ENCODE results near the gene PIAS3. TPM values are rescaled to one million over a fixed set of nuclear protein-coding genes. Genes with fewer than 3 reads are reported as not detected.

Gene PIAS3
- total and polyA plus RNA-seq, 5 donors from 2014 or later = 8.8 to 21.9 (median 12.6) TPM

DNA sequence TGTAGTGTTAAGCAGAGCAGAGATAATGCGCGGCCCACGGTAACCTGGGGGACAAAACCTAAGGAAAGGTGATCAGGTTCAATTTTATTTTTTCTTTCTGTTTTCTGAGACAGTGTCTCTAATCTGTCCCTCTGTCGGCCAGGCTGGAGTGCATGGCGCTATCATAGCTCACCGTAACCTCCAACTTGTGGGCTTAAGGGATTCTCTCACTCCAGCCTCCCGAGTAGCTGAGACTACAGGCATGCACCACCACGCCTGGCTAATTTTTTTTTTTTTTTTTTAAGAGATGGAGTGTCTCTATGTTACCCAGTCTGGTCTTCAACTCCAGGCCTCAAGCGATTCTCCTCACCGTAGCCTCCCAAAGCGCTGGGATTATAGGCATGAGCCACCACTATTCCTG is 27.5 kb upstream of the PIAS3 start:
- ATAC-seq (ENCODE audit: low read depth in 2 of 2) (no peak), DNase-seq (no peak)
- Histone ChIP-seq H3K27ac (ENCODE audit: insufficient read depth, low read length, poor library complexity, severe bottlenecking) (no peak overlapping the region), H3K4me3 (ENCODE audit: low read depth, low read length) (peak overlapping the region; percentile 54), H3K4me1 (ENCODE audit: control insufficient read depth, insufficient read depth, low read length, poor library complexity, severe bottlenecking) (peaks cover 11% of the 10 kb centered on the region), H3K9me3 (ENCODE audit: control insufficient read depth in 2 of 2, low read length in 2 of 2) (no peaks in the 10 kb centered on the region), H3K27me3 (ENCODE audit: control insufficient read depth, insufficient read depth, low read length) (peaks cover 14% of the 10 kb centered on the region), H3K36me3 (ENCODE audit: control insufficient read depth, insufficient read depth, low read length) (no peaks in the 10 kb centered on the region)
- peak overlapping the region; percentile 76 to 91 (median 87) for H3K4me3 Mint-ChIP-seq
- peaks cover 0 to 21% (median 11%) of the 10 kb centered on the region in 4 donors for H3K4me1 Mint-ChIP-seq
- no peaks in the 10 kb centered on the region for H3K36me3 Mint-ChIP-seq
- peaks cover 57% of the 10 kb centered on the region for H3K27me3 Mint-ChIP-seq
- no peak overlapping the region for H3K27ac Mint-ChIP-seq
- H3K9me3 Mint-ChIP-seq = no peaks in the 10 kb centered on the region

DNA sequence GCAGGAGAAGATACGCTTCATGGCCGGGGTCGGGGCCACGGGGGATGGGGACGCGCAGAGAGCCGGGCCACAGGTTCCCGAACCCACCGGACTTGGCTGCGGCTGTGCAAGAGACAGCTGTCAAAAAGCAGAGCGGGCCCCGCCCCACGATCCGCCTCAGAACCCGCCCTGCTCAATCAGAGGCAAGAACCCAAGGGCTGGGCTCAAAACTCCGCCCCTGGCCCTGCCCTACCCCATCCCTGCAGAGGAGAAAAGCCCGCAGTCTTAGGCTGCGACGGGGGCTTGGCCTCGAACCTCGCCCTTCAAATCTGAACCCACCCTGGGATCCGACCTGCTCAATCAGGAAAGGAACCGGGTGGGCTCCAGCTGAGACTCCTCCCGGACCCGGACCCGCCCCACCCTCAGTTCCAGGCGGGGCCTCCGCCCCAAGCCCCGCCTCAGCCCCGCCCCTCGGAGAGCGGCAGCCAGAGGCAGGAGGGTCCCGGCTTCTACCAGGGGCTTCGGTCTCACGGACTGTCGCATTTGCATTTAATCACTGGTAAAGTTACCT is 26.9 kb upstream of the PIAS3 start, which contains the start of gene ANKRD35:
TSS of gene ANKRD35 (minus strand) at position 129 of the 550 bp plus-strand sequence. CDS start at position 21, 108 bp downstream.
- no peaks in the 10 kb centered on the region for H3K9me3 ChIP-seq (ENCODE audit: control insufficient read depth in 2 of 2, low read length in 2 of 2)
- Mint-ChIP-seq H3K9me3 (no peaks in the 10 kb centered on the region), H3K4me1 (peaks cover 0 to 21% (median 11%) of the 10 kb centered on the region in 4 donors), H3K27me3 (peaks cover 58% of the 10 kb centered on the region), H3K27ac (no peak within 1 kb of the TSS), H3K4me3 (peak within 1 kb of the TSS; percentile 76 to 91 (median 87)), H3K36me3 (no peaks in the 10 kb centered on the region)
- peaks cover 14% of the 10 kb centered on the region for H3K27me3 ChIP-seq (ENCODE audit: control insufficient read depth, insufficient read depth, low read length)
- peak within 1 kb of the TSS; percentile 54 for H3K4me3 ChIP-seq (ENCODE audit: low read depth, low read length)
- no peak within 1 kb of the TSS for H3K27ac ChIP-seq (ENCODE audit: insufficient read depth, low read length, poor library complexity, severe bottlenecking)
- peaks cover 11% of the 10 kb centered on the region for H3K4me1 ChIP-seq (ENCODE audit: control insufficient read depth, insufficient read depth, low read length, poor library complexity, severe bottlenecking)
- ATAC-seq (ENCODE audit: low read depth in 2 of 2) (peak; percentile 99), DNase-seq (peak; percentile 83 to 89 (median 87))
- H3K36me3 ChIP-seq (ENCODE audit: control insufficient read depth, insufficient read depth, low read length) = no peaks in the 10 kb centered on the region

DNA sequence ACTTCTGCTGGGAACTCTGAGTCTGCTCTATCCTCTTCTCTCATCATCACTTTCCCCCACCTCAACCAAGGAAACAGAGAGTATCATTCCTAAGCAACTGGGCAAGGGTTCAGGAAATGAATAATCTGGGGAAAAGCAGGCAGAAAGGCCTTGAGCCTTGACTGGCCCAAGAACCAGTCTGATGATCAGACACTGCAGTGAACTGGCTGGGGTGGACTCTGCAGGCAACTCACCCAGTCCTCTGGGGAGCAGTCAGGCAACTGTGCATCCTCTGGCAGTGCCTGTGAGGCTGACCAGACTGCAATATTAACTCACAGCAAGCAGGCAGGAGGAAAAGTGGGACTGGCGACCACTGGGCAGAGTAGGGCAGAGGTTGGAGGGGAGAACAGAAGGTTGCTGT is 25.8 kb upstream of the PIAS3 start:
- DNase-seq (no peak), ATAC-seq (ENCODE audit: low read depth in 2 of 2) (no peak)
- Histone ChIP-seq H3K4me1 (ENCODE audit: control insufficient read depth, insufficient read depth, low read length, poor library complexity, severe bottlenecking) (peaks cover 11% of the 10 kb centered on the region), H3K36me3 (ENCODE audit: control insufficient read depth, insufficient read depth, low read length) (no peaks in the 10 kb centered on the region), H3K27ac (ENCODE audit: insufficient read depth, low read length, poor library complexity, severe bottlenecking) (no peak overlapping the region), H3K27me3 (ENCODE audit: control insufficient read depth, insufficient read depth, low read length) (peaks cover 14% of the 10 kb centered on the region), H3K9me3 (ENCODE audit: control insufficient read depth in 2 of 2, low read length in 2 of 2) (no peaks in the 10 kb centered on the region), H3K4me3 (ENCODE audit: low read depth, low read length) (no peak overlapping the region)
- Mint-ChIP-seq H3K27me3 (peaks cover 62% of the 10 kb centered on the region), H3K4me3 (peak overlapping the region in 3 of 4 donors; percentile 41 to 91 (median 89)), H3K4me1 (peaks cover 6 to 21% (median 12%) of the 10 kb centered on the region in 4 donors), H3K36me3 (no peaks in the 10 kb centered on the region), H3K9me3 (no peaks in the 10 kb centered on the region), H3K27ac (no peak overlapping the region)

DNA sequence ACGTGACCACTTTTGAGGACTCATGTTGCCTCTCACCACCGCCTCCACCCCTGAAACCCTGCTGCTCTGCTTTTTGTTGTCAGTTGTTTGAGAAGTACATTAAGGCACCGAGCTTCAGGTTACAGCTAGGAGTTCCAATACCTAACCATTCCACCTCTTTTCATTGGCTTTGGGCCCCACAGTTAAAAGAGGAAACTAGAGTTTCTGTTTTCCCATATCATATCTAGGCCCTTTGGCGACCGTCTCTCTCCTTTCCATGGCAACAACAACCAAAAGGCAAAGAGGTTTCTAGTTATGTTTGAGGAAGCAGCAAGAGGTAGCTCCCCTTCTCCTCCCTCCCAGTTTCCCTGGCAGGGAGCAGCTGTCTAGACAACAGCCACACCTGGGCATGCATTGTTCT is 20.9 kb upstream of the PIAS3 start:
- H3K36me3 Mint-ChIP-seq = no peaks in the 10 kb centered on the region
- Histone ChIP-seq H3K4me1 (ENCODE audit: control insufficient read depth, insufficient read depth, low read length, poor library complexity, severe bottlenecking) (no peaks in the 10 kb centered on the region), H3K4me3 (ENCODE audit: low read depth, low read length) (no peak overlapping the region), H3K27ac (ENCODE audit: insufficient read depth, low read length, poor library complexity, severe bottlenecking) (no peak overlapping the region), H3K27me3 (ENCODE audit: control insufficient read depth, insufficient read depth, low read length) (peaks cover 12% of the 10 kb centered on the region), H3K9me3 (ENCODE audit: control insufficient read depth in 2 of 2, low read length in 2 of 2) (no peaks in the 10 kb centered on the region), H3K36me3 (ENCODE audit: control insufficient read depth, insufficient read depth, low read length) (no peaks in the 10 kb centered on the region)
- no peak for ATAC-seq (ENCODE audit: low read depth in 2 of 2)
- peaks cover 59% of the 10 kb centered on the region for H3K27me3 Mint-ChIP-seq
- DNase-seq = no peak
- H3K4me3 Mint-ChIP-seq = no peak overlapping the region
- peak overlapping the region in 1 of 3 donors; percentile 61 for H3K27ac Mint-ChIP-seq
- no peaks in the 10 kb centered on the region for H3K9me3 Mint-ChIP-seq
- H3K4me1 Mint-ChIP-seq = peaks cover 0 to 8% (median 3%) of the 10 kb centered on the region in 4 donors

DNA sequence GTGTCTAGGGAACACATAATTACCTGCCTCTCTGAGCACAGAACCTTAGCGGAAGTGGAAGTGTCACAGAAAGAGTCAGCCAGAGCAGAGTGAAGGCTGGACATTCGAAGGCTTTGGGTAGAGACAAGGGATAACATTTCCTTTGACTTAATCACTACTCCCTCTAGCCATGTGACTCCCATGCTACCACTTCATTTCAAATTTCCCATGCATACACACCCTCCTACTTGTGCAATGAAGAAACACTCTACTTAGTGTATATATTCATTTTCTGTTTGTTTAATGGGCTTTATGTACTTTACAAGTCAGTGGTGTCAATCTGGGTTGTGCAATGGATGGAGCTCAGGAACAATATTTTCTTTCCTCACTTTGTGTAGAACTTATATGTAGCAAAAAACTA is 19.8 kb upstream of the PIAS3 start:
- no peaks in the 10 kb centered on the region for H3K36me3 Mint-ChIP-seq
- Histone ChIP-seq H3K4me1 (ENCODE audit: control insufficient read depth, insufficient read depth, low read length, poor library complexity, severe bottlenecking) (no peaks in the 10 kb centered on the region), H3K27me3 (ENCODE audit: control insufficient read depth, insufficient read depth, low read length) (peaks cover 3% of the 10 kb centered on the region), H3K27ac (ENCODE audit: insufficient read depth, low read length, poor library complexity, severe bottlenecking) (no peak overlapping the region), H3K36me3 (ENCODE audit: control insufficient read depth, insufficient read depth, low read length) (no peaks in the 10 kb centered on the region), H3K4me3 (ENCODE audit: low read depth, low read length) (no peak overlapping the region), H3K9me3 (ENCODE audit: control insufficient read depth in 2 of 2, low read length in 2 of 2) (no peaks in the 10 kb centered on the region)
- H3K27me3 Mint-ChIP-seq = peaks cover 57% of the 10 kb centered on the region
- peaks cover 0 to 8% (median 0%) of the 10 kb centered on the region in 4 donors for H3K4me1 Mint-ChIP-seq
- H3K4me3 Mint-ChIP-seq = no peak overlapping the region
- no peak overlapping the region for H3K27ac Mint-ChIP-seq
- no peaks in the 10 kb centered on the region for H3K9me3 Mint-ChIP-seq
- no peak for ATAC-seq (ENCODE audit: low read depth in 2 of 2)
- DNase-seq = no peak

DNA sequence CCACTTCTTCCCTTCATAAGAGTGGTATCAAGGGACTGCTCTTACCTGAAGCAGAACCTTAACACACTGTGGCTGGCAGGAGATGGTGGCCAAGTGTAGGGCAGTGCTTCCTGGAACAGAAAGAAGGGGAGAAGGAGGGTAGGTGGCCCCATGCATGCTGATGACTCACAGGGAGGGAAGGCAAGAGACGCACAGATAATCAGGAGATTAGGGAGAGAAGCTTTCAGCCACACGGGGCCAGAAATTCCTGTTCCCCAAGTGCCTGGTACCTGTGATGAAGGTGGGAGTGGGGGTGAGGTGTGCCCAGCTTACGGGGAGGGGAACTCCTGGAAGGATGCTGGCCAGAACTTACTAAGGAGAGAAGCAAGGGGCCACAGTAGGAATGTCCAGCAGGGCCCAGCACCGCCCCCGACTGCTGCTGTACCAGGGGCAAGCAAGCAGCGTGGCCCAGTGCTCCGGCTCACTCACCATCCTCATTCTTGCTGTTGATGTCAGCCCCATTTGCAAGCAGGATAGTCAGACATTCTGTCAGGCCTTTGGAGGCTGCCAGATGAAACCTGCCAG is 19.1 kb upstream of the PIAS3 start:
- peaks cover 0 to 8% (median 2%) of the 10 kb centered on the region in 4 donors for H3K4me1 Mint-ChIP-seq
- DNase-seq (no peak), ATAC-seq (ENCODE audit: low read depth in 2 of 2) (no peak)

DNA sequence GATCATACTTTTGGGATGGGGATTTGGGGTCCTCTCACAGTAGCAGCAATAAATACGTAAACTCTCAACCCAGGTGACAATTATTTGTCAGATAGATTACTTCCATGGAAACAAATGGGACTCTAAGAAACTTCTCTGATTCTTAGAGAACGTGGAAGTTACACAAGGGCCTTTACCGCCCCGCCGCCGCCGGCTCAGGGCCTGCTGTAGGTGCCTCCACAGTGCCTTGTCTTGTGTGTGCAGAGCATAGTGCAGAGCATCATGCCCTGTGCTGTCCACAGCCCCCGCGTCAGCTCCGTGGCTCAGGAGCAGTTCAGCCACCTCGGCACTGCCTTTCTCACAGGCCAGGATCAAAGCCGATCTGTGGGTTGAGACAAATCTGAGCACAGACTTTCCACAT is 15.8 kb upstream of the PIAS3 start:
- peak overlapping the region in 1 of 4 donors; percentile 4 for H3K4me3 Mint-ChIP-seq
- no peak for ATAC-seq (ENCODE audit: low read depth in 2 of 2)

More for the DNA sequence above, 19.1 kb upstream of the PIAS3 start:
- H3K9me3 Mint-ChIP-seq = no peaks in the 10 kb centered on the region
- no peaks in the 10 kb centered on the region for H3K36me3 ChIP-seq (ENCODE audit: control insufficient read depth, insufficient read depth, low read length)
- H3K27ac ChIP-seq (ENCODE audit: insufficient read depth, low read length, poor library complexity, severe bottlenecking) = no peak overlapping the region
- H3K9me3 ChIP-seq (ENCODE audit: control insufficient read depth in 2 of 2, low read length in 2 of 2) = no peaks in the 10 kb centered on the region
- no peaks in the 10 kb centered on the region for H3K36me3 Mint-ChIP-seq
- H3K4me3 ChIP-seq (ENCODE audit: low read depth, low read length) = no peak overlapping the region
- no peak overlapping the region for H3K4me3 Mint-ChIP-seq
- H3K27me3 ChIP-seq (ENCODE audit: control insufficient read depth, insufficient read depth, low read length) = no peaks in the 10 kb centered on the region
- H3K27ac Mint-ChIP-seq = no peak overlapping the region
- H3K27me3 Mint-ChIP-seq = peaks cover 57% of the 10 kb centered on the region
- no peaks in the 10 kb centered on the region for H3K4me1 ChIP-seq (ENCODE audit: control insufficient read depth, insufficient read depth, low read length, poor library complexity, severe bottlenecking)

More for the DNA sequence above, 15.8 kb upstream of the PIAS3 start:
- H3K36me3 ChIP-seq (ENCODE audit: control insufficient read depth, insufficient read depth, low read length) = no peaks in the 10 kb centered on the region
- H3K4me1 ChIP-seq (ENCODE audit: control insufficient read depth, insufficient read depth, low read length, poor library complexity, severe bottlenecking) = peaks cover 13% of the 10 kb centered on the region
- Mint-ChIP-seq H3K9me3 (no peaks in the 10 kb centered on the region), H3K4me1 (peaks cover 4 to 19% (median 13%) of the 10 kb centered on the region in 4 donors), H3K27me3 (peaks cover 50% of the 10 kb centered on the region), H3K27ac (no peak overlapping the region), H3K36me3 (no peaks in the 10 kb centered on the region)
- peaks cover 2% of the 10 kb centered on the region for H3K27me3 ChIP-seq (ENCODE audit: control insufficient read depth, insufficient read depth, low read length)
- no peak overlapping the region for H3K4me3 ChIP-seq (ENCODE audit: low read depth, low read length)
- H3K27ac ChIP-seq (ENCODE audit: insufficient read depth, low read length, poor library complexity, severe bottlenecking) = no peak overlapping the region
- DNase-seq = no peak
- H3K9me3 ChIP-seq (ENCODE audit: control insufficient read depth in 2 of 2, low read length in 2 of 2) = no peaks in the 10 kb centered on the region

Measured in CD4-positive, CD25-positive, alpha-beta regulatory T cell (primary cell).